ENCODE data around the gene VDR.

VDR gene

DNA sequence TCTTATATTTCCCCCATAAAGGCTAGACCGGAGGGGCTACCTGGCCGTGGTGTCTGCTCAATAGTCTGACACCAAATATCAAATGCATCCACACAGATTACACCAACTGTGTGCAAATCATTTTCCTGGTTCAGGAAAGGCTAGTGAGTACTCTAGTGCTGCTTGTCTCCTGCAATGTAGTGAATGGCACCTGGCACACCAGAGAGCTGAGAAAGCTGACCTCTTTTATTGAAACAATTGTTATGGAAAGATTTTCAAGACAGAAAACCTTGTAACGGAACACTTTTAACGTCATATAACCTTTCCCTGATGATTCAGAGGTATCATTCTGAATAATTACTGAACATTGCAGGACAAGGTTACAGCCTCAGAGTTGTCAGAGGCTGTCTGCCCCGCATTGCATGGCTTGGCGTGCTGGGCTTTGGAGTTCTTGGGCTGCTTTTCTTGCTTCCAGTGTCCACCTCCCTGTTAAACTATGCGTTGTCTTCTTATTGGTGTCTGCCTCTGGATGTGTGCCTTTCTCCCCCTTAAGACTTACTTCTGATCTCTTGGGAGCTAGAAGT lies 44.4 kb downstream of the VDR start:
- TF ChIP-seq, protein P1, sequence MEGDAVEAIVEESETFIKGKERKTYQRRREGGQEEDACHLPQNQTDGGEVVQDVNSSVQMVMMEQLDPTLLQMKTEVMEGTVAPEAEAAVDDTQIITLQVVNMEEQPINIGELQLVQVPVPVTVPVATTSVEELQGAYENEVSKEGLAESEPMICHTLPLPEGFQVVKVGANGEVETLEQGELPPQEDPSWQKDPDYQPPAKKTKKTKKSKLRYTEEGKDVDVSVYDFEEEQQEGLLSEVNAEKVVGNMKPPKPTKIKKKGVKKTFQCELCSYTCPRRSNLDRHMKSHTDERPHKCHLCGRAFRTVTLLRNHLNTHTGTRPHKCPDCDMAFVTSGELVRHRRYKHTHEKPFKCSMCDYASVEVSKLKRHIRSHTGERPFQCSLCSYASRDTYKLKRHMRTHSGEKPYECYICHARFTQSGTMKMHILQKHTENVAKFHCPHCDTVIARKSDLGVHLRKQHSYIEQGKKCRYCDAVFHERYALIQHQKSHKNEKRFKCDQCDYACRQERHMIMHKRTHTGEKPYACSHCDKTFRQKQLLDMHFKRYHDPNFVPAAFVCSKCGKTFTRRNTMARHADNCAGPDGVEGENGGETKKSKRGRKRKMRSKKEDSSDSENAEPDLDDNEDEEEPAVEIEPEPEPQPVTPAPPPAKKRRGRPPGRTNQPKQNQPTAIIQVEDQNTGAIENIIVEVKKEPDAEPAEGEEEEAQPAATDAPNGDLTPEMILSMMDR (conservative IDR thresholded peaks at IDR 0.05): no peak
- no peak for TF ChIP-seq ZFX (IDR thresholded peaks at IDR 0.05)
- H3K27ac ChIP-seq: no peak overlapping the region

- H3K27ac ChIP-seq: no peak overlapping the region
- no peak for TF ChIP-seq ZFX (IDR thresholded peaks at IDR 0.05)
- TF ChIP-seq, protein P1 (conservative IDR thresholded peaks at IDR 0.05): no peak
Measured at GRCh38 chr12:47858511-47859266, 46.1 kb downstream of the VDR start.

- H3K27ac ChIP-seq: no peak overlapping the region
- TF ChIP-seq, protein P1 (conservative IDR thresholded peaks at IDR 0.05): no peak
- no peak for TF ChIP-seq ZFX (IDR thresholded peaks at IDR 0.05)
Measured at GRCh38 chr12:47856721-47857575, 47.8 kb downstream of the VDR start.

DNA sequence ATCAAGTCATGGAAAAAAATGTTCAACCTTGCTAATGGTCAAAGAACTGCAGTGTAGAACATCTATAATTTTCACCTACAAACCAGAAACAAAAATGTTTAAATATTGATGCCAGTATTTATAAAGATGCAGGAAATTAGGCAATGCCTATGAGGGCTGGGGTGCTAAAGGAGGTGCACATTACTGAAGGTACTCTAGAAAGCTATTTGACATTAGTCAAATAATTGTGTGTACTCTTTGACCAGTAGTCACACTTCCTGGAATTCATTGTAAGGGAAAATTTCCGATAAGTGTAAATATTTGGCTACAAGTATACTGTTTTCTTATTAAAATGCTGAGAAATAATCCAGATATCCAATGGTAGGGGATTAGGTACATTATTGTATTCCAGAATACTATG lies 48.7 kb downstream of the VDR start:
- H3K27ac ChIP-seq: no peak overlapping the region
- TF ChIP-seq ZFX (IDR thresholded peaks at IDR 0.05): no peak
- TF ChIP-seq, protein P1 (conservative IDR thresholded peaks at IDR 0.05): no peak

DNA sequence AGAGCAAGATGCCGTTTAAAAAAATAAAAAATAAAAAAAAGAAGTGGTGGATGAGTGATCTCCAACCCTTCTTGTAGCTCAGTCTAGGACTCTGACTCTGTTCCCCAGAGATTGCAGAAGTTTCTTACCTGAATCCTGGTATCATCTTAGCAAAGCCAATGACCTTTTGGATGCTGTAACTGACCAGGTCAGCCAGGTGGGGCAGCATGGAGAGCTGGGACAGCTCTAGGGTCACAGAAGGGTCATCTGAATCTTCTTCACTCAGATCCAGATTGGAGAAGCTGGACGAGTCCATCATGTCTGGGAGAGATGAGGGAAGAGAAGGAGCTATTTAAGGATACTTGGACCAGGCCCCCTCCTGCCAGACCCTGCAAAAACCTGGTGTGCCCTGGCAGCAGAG lies 49.3 kb downstream of the VDR start:
- no peak for TF ChIP-seq ZFX (IDR thresholded peaks at IDR 0.05)
- TF ChIP-seq, protein P1 (conservative IDR thresholded peaks at IDR 0.05): no peak; the same call in 1 of the 2 replicates
- no peak overlapping the region for H3K27ac ChIP-seq

DNA sequence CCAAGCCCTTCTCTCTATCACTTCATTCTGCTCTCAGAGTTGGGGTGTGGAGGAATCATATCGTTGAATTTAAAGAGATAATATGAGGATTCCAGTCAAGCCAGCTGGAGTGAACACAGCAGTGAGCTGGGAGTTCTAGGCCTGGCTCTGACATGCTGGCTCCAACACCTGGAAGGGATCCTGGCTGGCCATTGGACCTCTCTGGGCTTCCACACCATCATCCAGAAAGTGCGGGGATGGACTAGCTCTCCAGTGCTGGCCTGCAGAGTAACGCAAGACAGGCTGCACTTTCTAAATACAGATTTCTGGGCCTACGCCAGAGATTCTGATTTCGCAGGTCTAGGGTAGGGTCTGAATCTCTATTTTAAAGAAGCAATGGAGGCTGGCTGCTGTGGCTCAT lies 50.3 kb downstream of the VDR start:
- no peak for TF ChIP-seq ZFX (IDR thresholded peaks at IDR 0.05)
- TF ChIP-seq, protein P1 (conservative IDR thresholded peaks at IDR 0.05): no peak
- no peak overlapping the region for H3K27ac ChIP-seq

Data from C4-2B (cell line).